IMR-90 (cell line): ENCODE data around the gene SHE. TPM values are rescaled to one million over a fixed set of nuclear protein-coding genes. Genes with fewer than 3 reads are reported as not detected.

ENCODE experiments used
- ATAC-seq: fragments of 200-7000 bp; cut with Tn5 transposase; 2 replicates; pipeline ENCODE4 v1.9.1; 2020; ENCODE audit warnings: low read depth, mild to moderate bottlenecking, moderate library complexity
- BruUV-seq: library from RNA; stranded (reverse); fragments of 400-500 nt; replicated peaks from 2 replicates; lab custom pipeline; 2021; lab: Mats Ljungman, UMichigan
- CTCF ChIA-PET: fragments of 300-600 bp; formaldehyde crosslinking; extraction: SDS; loops from one replicate; lab custom pipeline; 2021; ENCODE audit warnings: antibody characterized with exemption; lab: Yijun Ruan, JAX
- POLR2A ChIA-PET: fragments of 300-600 bp; sonication (Branson Sonifier 250); formaldehyde crosslinking; loops from one replicate; lab custom pipeline; 2022; ENCODE audit warnings: antibody characterized with exemption; ENCODE audit not compliant: unreplicated experiment; lab: Charles Lee
- DNase-seq: peaks from one replicate; pipeline ENCODE4 v3.0.0; 2013
- H2AFZ ChIP-seq: replicated peaks from 2 replicates; pipeline ENCODE3; 2013; ENCODE audit warnings: low read length, mild to moderate bottlenecking; ENCODE audit not compliant: poor library complexity
- H2AK5ac ChIP-seq: 2 replicates; pipeline ENCODE4 v1.6.1; 2013; ENCODE audit warnings: low read depth, low read length, inconsistent platforms
- H2AK9ac ChIP-seq: replicated peaks from 2 replicates; pipeline ENCODE3; 2013; ENCODE audit warnings: mild to moderate bottlenecking, low read depth, low read length, moderate library complexity; ENCODE audit not compliant: poor library complexity
- H2BK120ac ChIP-seq: 2 replicates; pipeline ENCODE4 v1.6.1; 2013; ENCODE audit warnings: low read depth, low read length, inconsistent platforms
- H2BK15ac ChIP-seq: 3 replicates; pipeline ENCODE4 v1.6.1; 2013; ENCODE audit warnings: low read depth, low read length, inconsistent platforms
- H2BK20ac ChIP-seq: 2 replicates; pipeline ENCODE4 v1.6.1; 2013; ENCODE audit warnings: low read depth, mild to moderate bottlenecking, inconsistent platforms, low read length, moderate library complexity
- H2BK5ac ChIP-seq: 2 replicates; pipeline ENCODE4 v1.6.1; 2013; ENCODE audit warnings: mild to moderate bottlenecking, low read depth, low read length, inconsistent platforms; ENCODE audit not compliant: poor library complexity, severe bottlenecking
- H3K14ac ChIP-seq: replicated peaks from 2 replicates; pipeline ENCODE4 v1.6.1; 2013; ENCODE audit warnings: low read depth, low read length, inconsistent platforms
- H3K18ac ChIP-seq: 2 replicates; pipeline ENCODE4 v1.6.1; 2013; ENCODE audit warnings: low read depth, low read length, control low read depth
- H3K23ac ChIP-seq: 2 replicates; pipeline ENCODE4 v1.6.1; 2013; ENCODE audit warnings: low read depth, low read length, inconsistent platforms
- H3K27ac ChIP-seq: 2 replicates; pipeline ENCODE4 v1.5.1; 2013; ENCODE audit warnings: mild to moderate bottlenecking, control low read depth, low read length; ENCODE audit not compliant: insufficient read depth
- H3K27me3 ChIP-seq: 2 replicates; pipeline ENCODE4 v1.6.1; 2013; ENCODE audit warnings: low read length; ENCODE audit not compliant: control insufficient read depth, insufficient read depth
- H3K36me3 ChIP-seq: 2 replicates; pipeline ENCODE4 v1.6.1; 2013; ENCODE audit warnings: low read length, mixed read lengths; ENCODE audit not compliant: control insufficient read depth, insufficient read depth
- H3K4ac ChIP-seq: 2 replicates; pipeline ENCODE4 v1.6.1; 2013; ENCODE audit warnings: low read depth, low read length, inconsistent platforms
- H3K4me1 ChIP-seq: 2 replicates; pipeline ENCODE4 v1.6.1; 2013; ENCODE audit warnings: low read length, mixed read lengths; ENCODE audit not compliant: control insufficient read depth, insufficient read depth
- H3K4me2 ChIP-seq: 2 replicates; pipeline ENCODE4 v1.6.1; 2013; ENCODE audit warnings: low read depth, mild to moderate bottlenecking, control low read depth, low read length, moderate library complexity
- H3K4me3 ChIP-seq: 2 replicates; pipeline ENCODE4 v1.5.1; 2013; ENCODE audit warnings: low read depth, mild to moderate bottlenecking, control low read depth, low read length, moderate library complexity; ENCODE audit not compliant: insufficient read depth
- H3K56ac ChIP-seq: 2 replicates; pipeline ENCODE4 v1.6.1; 2013; ENCODE audit warnings: low read length, inconsistent platforms; ENCODE audit not compliant: insufficient read depth; ENCODE audit errors: extremely low read depth
- H3K79me1 ChIP-seq, 2 experiments: 2 replicates each; pipeline ENCODE4 v1.6.1; 2013; ENCODE audit warnings: low read length in 2 of 2, inconsistent platforms in 1 of 2, low read depth in 1 of 2
- H3K9ac ChIP-seq: 2 replicates; pipeline ENCODE4 v1.6.1; 2013; ENCODE audit warnings: low read depth, low read length, control low read depth
- H3K9me1 ChIP-seq: 2 replicates; pipeline ENCODE4 v1.6.1; 2013; ENCODE audit warnings: low read length, inconsistent platforms; ENCODE audit not compliant: insufficient read depth
- H3K9me3 ChIP-seq: 2 replicates; pipeline ENCODE4 v1.6.1; 2013; ENCODE audit warnings: low read length; ENCODE audit not compliant: control insufficient read depth, insufficient read depth
- H4K20me1 ChIP-seq: 2 replicates; pipeline ENCODE4 v1.6.1; 2013; ENCODE audit warnings: low read length, inconsistent platforms; ENCODE audit not compliant: insufficient read depth
- H4K5ac ChIP-seq: 2 replicates; pipeline ENCODE4 v1.6.1; 2013; ENCODE audit warnings: mild to moderate bottlenecking, low read depth, low read length, control low read depth
- H4K8ac ChIP-seq, 2 experiments: 2 replicates each; pipeline ENCODE4 v1.6.1; 2013; ENCODE audit warnings: low read depth in 2 of 2, low read length in 2 of 2, control low read depth in 1 of 2, inconsistent platforms in 1 of 2
- H4K91ac ChIP-seq: 2 replicates; pipeline ENCODE4 v1.6.1; 2013; ENCODE audit warnings: low read depth, low read length, inconsistent platforms; ENCODE audit not compliant: insufficient read depth
- WGBS, 2 experiments: methylation state at CpG; one replicate each; pipeline versions ENCODE4 v1.1.5 to v1.1.7; 2013; ENCODE audit warnings: missing lambda C conversion rate in 2 of 2; ENCODE audit not compliant: insufficient read length in 1 of 2; ENCODE audit errors: extremely low coverage in 2 of 2; 5-methylcytosine and 5-hydroxymethylcytosine counted together
- dilution Hi-C: fragments of 300-500 bp; cut with HindIII; formaldehyde crosslinking; loops from one replicate; pipeline ENCODE4 v1.14.3; 2018; ENCODE audit warnings: low sequenced_read_pairs; ENCODE audit not compliant: unreplicated experiment
- in situ Hi-C: fragments of 300-500 bp; cut with MboI; formaldehyde crosslinking; loops from 3 replicates; pipeline ENCODE4 v1.14.3; 2019; ENCODE audit warnings: low sequenced_read_pairs, inconsistent platforms, mixed read lengths
- intact Hi-C: fragments of 100-400 bp; cut with micrococcal nuclease; formaldehyde crosslinking; loops from 2 replicates; pipeline ENCODE4 v1.10.0; 2022
- polyA plus RNA-seq, 3 experiments: library from polyadenylated mRNA; depleted of rRNA; stranded (reverse); fragments of >200 nt; gene quantifications; 2 replicates each; pipeline ENCODE4 v1.2.3, GENCODE V29; 2012; ENCODE audit warnings: low replicate concordance in 1 of 3
- total RNA-seq: library from RNA; depleted of rRNA; stranded (reverse); fragments of >200 nt; gene quantifications from 2 replicates; pipeline ENCODE4 v1.2.3, GENCODE V29; 2012
- TF ChIP-seq, protein P1 (sequence below): fragments of 150-350 bp; IDR thresholded peaks from 2 replicates; pipeline ENCODE4 v1.6.1; 2016; ENCODE audit warnings: low read depth, mild to moderate bottlenecking, low read length, moderate library complexity, borderline replicate concordance

Gene SHE
- total and polyA plus RNA-seq, 2 of the 4 experiments (the other 2 are of a cell fraction), result not detected

DNA sequence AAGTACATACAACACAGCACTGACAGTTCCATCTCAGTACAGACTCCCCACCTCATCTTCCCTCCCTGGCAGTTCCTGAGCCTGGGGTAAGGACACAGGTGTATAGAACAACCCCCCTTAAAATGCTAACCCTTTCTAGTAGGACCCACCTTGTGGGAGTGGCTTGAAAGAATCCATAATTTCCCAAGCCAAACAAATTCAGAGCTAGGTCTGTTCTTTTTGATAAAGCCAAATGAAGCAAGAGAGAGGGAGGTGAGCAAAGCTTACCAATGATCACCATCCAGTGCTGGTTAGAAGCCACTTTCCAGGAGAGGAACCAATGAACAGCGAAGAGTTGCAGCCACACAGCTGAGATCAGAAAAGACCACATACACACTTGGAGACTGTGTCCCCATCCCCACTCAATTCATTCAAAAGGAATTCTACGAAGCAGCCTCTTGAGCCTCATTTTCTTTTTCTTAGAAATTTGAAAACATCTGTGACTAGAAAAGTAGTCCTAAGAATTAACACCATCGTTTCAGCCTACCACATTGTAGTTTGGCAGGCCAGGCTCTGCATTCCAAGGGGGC lies 47.1 kb upstream of the SHE start:
- no peak overlapping the region for H3K27ac ChIP-seq
- H2AFZ ChIP-seq, result no peak overlapping the region
- H2AK5ac ChIP-seq, result no peak overlapping the region
- no peak overlapping the region for H3K4me3 ChIP-seq
- no peak overlapping the region for H2AK9ac ChIP-seq
- dilution Hi-C loops, result no loop called here
- H3K4me2 ChIP-seq, result no peak overlapping the region
- no peak overlapping the region for H3K4ac ChIP-seq
- TF ChIP-seq, protein P1, sequence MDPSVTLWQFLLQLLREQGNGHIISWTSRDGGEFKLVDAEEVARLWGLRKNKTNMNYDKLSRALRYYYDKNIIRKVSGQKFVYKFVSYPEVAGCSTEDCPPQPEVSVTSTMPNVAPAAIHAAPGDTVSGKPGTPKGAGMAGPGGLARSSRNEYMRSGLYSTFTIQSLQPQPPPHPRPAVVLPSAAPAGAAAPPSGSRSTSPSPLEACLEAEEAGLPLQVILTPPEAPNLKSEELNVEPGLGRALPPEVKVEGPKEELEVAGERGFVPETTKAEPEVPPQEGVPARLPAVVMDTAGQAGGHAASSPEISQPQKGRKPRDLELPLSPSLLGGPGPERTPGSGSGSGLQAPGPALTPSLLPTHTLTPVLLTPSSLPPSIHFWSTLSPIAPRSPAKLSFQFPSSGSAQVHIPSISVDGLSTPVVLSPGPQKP, result no peak
- ATAC-seq (no peak), DNase-seq (no peak)
- no peak overlapping the region for H3K18ac ChIP-seq
- no peak overlapping the region for H3K9ac ChIP-seq
- WGBS, 2 experiments, result 100% methylated on average over 1 of the region's 3 CpGs; no CpG with 5 or more reads in 1 of the 2 experiments
- H2BK120ac ChIP-seq, result no peak overlapping the region
- POLR2A ChIA-PET, result no interaction called here
- no peaks in the 10 kb centered on the region; the same call in 1 of the 2 replicates for H3K9me1 ChIP-seq
- no peak overlapping the region for H2BK15ac ChIP-seq
- no peak overlapping the region for H4K8ac ChIP-seq
- BruUV-seq, result no TSS peak
- no peak overlapping the region for H4K5ac ChIP-seq
- no peak overlapping the region; the same call in 1 of the 2 replicates for H2BK20ac ChIP-seq
- H3K79me1 ChIP-seq, result peaks cover 10 to 26% of the 10 kb centered on the region in 2 experiments; a peak in 3 of 4 replicates
- H3K27me3 ChIP-seq, result peaks cover 7% of the 10 kb centered on the region
- H4K20me1 ChIP-seq, result peaks cover 31% of the 10 kb centered on the region; the same call in 1 of the 2 replicates
- H3K36me3 ChIP-seq, result peaks cover 51% of the 10 kb centered on the region
- H2BK5ac ChIP-seq, result no peak overlapping the region
- H3K14ac ChIP-seq, result no peak overlapping the region
- no peak overlapping the region for H3K56ac ChIP-seq
- CTCF ChIA-PET, result no interaction called here
- in situ Hi-C loops, result loop anchor here (5.0 kb wide), 1 partner anchor 62 kb away; no protein-coding TSS in a partner anchor
- no peak overlapping the region for H3K23ac ChIP-seq
- H4K91ac ChIP-seq, result no peak overlapping the region
- H3K4me1 ChIP-seq, result peaks cover 4% of the 10 kb centered on the region
- no peaks in the 10 kb centered on the region for H3K9me3 ChIP-seq
- intact Hi-C loops, result loop anchor here (5.0 kb wide), 2 partner anchors 142 to 197 kb away; partner anchors contain the start of gene IL6R
